Amniotic epithelial cell (primary cell): ENCODE data around the gene ISCA1.

Experiments
- DNase-seq: peaks from one replicate; pipeline ENCODE4 v3.0.0-alpha.2; 2010; ENCODE audit warnings: low read depth

ISCA1 gene

DNA sequence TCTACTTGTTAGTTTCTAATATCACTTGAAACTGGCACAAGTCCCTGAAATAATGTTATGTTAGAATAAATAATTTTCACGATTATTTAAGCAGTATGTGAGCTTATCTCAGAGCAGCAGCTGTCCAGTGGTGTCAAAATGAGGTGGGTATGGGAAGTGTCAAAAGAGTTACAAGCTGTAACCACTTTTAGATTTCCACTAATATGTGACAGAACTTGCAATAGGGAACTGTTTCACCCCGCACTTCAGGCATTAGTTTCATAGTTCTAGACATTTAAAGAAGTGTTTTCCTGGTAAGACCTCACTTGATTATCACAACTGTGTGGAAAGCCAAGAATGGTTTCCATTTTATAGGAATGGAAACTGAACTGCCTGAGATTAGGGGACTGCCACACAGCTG, 2.9 kb upstream of the ISCA1 start:
- no peak for DNase-seq

DNA sequence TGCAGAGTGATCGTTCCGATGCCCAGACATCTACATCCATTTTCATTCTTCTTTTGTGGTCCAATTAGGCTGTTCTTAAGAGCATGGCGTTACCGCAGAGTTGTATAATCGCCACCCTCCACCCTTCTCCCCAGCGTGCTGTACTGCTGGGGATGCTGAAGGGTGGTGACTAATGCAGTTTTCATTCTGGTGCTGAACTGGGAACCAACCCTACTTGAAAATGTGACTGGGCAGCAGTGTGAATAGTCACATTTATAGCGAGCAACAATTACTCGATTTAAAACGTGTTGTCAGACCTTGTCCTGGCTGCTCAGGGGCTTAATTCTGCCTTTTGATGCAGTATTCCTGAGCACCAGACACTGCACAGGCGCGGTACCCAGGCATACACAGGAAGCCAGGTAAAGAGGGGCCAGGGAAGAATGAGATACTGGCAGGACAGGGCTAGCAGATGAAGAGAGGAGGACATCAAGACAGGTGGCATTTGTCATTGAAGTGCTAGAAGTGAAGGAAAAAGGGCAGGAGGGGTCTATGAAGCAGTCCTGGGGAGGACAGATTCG, 719 bp upstream of the ISCA1 start:
- DNase-seq = peak; percentile 89

DNA sequence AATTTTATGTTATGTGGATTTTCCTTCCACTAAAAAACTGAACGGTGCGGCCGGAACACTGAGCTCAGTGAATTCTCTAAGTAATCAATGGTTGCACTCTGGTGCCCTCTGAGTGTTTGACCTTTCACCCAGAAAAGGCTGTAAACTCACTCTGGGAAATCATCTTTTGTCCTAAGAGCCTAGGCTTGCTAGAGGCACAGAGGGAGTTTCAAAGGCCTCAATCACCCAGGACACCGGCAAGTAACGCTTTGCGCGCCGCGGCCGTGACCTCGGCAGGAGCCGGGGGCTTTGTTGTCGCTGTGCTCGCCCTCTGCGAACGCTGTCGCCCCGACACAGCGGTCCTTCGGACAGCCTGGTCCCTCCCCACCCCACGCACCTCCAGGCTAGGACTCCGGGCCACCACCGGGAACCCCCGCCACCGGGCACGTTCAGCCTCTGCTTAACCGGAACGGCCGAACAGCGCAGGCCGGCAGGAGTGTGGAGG, 703 bp downstream of the ISCA1 start:
- DNase-seq = peak; percentile 11

DNA sequence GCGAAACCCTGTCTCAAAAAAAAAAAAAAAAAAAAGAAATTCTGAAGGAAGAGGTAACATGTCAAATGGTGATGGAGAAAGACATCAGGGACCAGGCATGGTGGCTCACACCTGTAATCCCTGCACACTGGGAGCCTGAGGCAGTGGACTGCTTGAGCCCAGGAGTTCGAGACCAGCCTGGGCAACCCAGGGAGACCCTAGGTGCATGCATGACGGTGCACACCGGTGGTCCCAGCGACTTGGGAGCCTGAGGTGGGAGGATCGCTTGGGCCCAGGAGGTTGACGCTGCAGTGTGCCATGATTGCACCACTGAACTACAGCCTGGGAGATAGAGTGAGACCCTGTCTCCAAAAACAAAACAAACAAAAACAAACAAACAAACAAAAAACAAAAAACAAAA, 1.8 kb downstream of the ISCA1 start:
- no peak for DNase-seq

DNA sequence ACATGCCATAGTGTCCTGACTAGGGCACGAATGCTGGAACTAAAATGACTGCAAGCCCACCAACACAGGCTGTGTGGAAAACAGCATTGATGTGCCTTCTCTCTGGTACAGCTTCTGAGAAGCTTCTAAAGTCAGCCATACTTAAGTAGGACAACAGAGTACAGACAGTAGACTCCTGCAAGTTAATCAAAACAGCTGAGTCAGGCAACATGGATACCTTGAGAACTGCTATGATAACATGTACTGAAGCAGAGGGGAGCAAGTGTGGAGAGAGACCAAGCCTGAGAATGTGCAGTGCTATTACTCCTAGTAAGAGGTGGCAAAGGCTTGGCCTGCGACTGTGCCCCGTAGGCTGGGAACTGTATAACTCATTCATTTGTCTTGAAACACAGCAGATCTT, 2.5 kb downstream of the ISCA1 start:
- DNase-seq = peak; percentile 36

DNA sequence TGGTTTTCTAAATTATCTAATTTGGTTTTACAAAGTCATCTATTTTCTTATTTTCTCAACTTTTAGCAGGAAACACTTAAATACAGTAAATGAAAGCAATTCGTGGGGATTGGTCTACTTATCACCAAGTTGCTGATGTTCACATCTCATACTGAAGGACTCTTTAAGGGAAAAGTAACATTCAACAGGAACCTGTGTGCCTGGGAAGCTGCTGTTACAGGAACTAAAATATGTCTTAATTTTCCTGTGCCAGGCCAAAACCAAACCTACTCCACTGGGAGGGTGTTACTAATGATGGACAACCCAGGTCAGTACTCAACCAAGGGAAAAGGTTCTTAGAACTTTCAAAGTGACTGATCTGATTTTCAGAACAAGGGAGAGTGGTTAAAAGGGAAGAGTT, 5.3 kb downstream of the ISCA1 start:
- DNase-seq = no peak

DNA sequence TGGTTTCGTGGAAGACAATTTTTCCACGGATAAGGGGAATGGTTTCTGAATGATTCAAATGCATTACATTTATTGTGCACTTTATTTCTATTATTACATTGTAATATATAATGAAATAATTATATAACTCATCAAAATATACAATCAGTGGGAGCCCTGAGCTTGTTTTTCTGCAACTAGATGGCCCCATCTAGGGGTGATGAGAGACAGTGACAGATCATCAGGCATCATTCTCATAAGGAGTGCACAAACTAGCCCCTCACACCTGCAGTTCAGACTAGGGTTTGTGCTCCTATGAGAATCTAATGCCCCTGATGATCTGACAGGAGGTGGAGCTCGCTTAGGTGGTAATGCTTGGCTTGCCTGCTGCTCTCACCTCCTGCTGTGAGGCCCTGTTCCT, 6.4 kb downstream of the ISCA1 start:
- DNase-seq = peak; percentile 15

DNA sequence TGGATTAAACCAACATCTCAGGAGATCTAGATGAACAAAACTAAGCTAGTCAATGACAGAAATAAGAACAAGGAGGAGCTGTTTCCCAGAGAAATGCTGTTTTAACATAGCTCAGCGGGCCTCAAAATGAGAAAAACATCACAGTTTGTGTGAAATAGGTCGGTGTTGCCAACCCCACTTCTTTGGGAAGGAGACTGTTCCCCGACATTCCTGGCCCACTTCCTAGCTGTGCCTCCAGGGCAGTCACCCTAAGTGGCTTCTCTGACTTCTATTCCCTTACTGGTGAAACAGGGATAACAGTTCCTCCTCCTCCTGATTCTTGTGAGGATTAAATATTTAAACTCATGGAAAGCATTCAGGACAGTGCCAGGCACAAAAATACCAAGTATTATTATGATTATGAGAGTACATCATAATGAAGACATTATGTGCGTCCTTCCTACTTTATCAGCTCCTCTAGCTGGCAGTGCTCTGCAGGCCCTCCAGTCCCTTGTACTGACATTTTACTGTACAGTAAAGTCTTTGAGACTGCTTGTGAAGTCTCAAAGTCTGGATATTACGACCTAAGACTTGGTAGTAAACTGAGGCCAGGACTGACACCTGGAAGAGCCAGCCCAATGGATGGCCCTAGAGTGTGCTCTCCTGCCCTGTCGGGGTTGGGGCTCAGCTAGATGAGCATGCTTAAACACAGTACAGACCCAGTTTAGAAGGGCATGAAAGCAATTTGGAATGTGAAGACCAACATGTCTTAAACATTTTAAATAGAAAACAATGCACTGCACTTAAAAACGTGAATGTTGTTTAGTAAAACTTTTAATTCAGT, 7.3 kb downstream of the ISCA1 start:
- DNase-seq = no peak

DNA sequence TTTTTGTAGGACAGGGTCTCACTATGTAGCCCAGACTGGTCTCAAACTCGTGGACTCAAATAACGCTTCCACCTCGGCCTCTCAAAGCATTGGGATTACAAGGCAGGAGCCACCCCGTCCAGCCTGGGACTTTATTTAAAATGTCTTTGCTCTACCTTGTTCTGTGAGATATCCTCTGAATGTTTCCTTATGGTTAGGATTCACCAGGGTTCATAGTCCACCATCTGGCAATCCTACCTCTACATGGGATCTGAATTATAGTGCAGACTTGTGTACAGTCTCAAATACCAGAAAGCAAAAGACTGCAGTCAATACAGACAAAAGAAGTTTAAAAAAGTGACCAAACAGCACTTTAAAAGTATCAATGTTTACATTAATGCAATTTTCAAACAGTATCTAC, 10.1 kb downstream of the ISCA1 start:
- no peak for DNase-seq

DNA sequence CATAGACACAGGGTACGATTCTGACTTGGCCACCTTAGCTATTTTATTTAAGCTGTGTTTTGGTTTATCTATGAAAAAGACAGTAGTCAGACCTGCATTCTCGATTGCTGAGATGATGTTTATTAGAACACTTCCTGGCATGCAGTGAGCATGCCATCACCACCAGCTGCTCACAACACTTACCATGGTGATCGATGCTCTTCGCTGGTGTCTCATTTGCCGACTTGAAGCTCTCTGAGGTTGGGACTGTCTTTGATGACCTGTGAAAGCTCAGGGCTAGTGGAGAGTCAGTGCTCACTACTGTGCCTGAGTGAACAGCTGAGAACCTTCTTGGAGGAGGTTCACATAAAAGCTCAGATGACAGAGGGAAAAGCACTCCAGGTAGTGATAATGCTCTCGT, 18.5 kb downstream of the ISCA1 start:
- no peak for DNase-seq

DNA sequence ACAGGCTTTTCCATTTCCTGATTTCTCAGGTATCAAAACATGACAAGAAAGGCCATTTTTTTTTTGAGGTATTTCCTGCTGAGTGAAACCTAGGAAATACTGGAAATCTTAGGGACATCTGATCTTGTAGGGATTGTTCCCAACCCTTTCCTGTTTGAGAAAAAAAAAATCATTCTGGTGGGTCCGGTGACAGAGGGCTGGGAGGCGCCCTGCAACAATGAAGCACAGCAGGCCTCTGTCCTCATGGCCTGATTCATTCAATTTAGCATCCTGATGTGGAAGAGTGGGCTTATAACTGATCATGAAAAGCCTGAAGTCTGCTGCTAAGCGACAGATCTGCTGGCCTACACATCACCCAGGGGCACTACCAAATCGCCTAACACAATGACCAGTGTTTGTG, 19.8 kb downstream of the ISCA1 start:
- no peak for DNase-seq

DNA sequence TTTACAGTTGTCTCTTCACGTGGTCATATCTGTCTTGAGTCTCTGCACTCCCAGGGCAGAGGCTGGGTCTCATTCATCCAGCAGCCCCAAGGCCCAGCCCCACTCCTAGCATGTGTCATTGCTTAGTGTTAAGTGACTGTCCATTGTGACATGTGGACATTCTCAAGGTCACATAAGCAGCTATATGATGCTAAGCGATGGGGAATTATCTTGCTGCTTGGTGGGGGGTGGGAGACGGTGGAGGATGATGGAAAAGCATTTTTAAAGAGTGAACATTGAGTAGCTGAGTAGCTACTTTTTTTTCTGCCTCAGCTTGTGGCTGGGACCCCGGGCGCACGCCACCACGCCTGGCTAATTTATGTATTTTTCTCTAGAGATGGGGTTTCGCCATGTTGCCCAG, 22.8 kb downstream of the ISCA1 start, which contains the start of gene C9orf153:
C9orf153 (minus strand) TSS at position 101 of the 400 bp plus-strand sequence. CDS start 30,054 bp downstream, outside the sequence.
- no peak for DNase-seq

DNA sequence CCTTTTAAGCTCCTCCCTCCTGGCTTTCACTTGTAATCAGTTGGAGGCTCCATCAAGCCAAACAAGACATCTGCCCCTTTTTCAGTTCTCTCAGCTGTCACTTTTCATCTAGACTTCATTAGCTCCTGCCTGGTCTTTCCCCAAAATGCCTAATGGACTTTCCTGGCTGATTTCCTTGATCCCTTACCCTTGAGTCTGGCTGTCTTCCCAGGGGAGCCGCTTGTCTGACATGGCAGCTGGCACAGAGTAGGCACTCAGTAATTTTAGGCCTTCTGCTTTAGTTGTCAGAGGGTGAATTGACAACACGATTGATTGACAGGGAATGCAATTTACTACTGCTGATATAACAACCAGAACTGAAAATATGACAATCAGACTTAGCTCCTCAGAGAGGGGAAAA, 24.9 kb downstream of the ISCA1 start:
- DNase-seq = no peak

DNA sequence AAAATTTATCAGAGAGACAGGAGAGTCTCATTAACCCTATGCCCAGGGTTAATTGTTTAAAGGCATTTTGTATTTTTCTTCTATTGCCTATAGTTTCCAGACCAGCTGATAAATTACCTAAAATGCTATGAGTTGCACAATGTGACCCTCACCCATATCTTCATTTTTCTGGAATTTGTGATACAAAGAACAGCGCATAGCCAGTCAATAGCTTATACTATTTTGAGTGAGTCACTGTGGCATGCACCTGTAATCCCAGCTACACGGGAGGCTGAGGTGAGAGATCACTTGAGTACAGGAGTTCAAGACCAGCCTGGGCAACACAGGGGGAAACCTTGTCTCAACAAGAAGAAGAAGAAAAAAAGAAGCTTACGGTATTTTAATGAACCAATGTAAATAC, 25.7 kb downstream of the ISCA1 start:
- no peak for DNase-seq

DNA sequence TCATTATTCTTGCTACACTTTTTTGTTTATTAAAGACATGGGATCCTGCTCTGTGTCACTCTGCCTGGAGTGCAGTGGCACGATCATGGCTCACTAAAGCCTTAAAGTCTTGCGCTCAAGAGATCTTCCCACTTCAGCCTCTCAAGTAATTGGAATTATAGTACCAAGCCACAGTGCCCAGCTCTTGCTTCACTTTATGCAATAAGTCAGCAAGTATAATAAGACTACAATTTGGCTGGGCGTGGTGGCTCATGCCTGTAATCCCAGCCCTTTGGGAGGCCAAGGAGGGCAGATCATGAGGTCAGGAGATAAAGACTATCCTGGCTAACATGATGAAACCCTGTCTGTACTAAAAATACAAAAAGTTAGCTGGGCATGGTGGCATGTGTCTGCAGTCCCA, 28.8 kb downstream of the ISCA1 start:
- no peak for DNase-seq

DNA sequence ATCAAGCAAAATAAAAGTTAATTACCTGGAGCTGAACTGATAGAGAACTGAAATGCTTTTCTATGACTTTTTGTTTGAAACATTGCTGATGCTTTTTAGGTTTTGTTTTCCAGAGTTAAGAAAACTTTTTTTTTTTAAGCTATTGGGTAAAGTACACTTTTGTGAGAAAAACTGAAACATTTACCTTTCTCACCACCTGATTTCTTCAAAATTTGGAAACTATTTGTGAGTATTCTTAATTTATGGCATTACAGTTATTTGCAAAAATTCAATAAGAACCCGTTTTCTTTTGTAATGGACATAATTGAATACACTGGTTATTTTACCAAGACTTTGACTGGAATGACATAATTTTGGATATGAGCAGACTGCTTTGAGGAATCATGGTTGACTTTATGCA, 29.5 kb downstream of the ISCA1 start:
- DNase-seq = peak; percentile 11

DNA sequence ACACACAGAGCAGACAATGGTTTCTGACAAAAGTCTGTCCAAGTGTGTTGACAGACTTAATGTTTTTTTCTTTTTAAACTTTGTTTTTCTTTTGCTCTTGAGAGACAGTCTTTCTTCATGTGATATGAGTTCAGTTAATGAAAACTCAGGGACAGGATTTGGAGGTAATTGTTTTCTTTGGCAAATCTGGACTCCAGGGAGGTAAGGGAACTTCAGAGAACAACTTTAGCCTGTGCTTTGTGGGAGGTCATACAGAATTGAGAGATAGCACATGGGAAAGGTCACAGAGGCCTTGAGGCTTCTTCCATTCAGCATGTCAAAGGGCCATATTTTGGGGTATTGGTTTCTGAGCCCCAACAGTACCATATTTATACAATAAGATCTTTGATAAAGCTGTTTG, 32.2 kb downstream of the ISCA1 start:
- DNase-seq = no peak

DNA sequence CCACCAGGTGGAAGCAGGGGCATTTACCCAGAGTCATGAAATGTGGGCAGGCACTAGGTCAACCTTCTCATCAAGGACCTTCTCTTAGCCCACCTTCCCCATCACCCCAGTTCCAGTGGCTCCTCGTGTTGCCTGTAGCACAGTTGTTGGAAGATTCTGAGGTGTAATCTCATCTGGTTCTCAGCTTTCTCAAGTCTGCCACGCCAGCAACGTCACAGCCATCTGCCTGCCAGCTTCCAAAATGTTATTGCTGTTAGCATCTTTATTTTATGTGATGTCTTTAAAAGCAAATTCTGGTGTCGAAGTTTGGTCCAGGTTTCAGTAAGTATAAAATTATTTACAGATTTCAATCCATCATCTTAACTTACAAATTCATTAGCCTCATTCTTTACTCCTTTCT, 33.6 kb downstream of the ISCA1 start:
- DNase-seq = no peak

DNA sequence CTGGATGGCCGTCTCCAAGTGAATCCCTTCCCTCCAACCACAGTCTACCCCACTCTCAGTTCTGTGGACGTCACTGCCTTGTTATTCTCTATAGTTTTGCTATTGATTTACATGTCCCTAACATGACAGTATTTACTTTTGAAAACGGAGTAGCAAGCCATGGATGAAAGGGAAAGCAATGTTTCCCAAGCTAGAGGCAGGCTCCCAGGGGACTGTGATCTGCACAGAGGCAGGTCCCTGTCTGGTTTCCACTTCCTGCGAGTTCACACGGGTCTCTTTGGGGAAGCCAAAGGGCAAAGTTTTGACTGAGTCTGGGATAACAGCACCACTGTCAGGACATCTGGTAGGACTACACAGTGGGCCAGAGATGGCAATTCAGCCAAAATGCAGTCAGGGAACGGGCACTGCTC, 35.6 kb downstream of the ISCA1 start:
- DNase-seq = no peak

DNA sequence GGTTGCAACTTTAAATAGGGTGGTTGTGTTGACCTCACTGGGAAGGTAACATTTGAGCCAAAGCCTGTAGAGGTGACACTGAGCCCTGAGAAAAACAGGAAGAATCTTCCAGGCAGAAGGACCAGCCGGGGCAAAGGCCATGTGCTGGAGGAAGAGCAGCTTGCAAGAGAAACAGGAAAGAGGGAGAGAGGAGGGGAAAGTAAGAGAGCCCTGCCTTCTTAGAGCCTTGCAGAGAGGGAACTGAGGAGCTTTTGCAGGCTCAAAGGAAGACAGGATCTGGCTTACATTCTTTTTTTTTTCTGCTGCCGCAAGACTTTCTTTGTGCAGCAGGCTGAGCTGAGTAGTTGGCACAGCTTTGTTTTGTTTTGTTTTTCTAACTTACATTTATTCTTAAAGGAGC, 40.3 kb downstream of the ISCA1 start:
- DNase-seq = peak; percentile 14

DNA sequence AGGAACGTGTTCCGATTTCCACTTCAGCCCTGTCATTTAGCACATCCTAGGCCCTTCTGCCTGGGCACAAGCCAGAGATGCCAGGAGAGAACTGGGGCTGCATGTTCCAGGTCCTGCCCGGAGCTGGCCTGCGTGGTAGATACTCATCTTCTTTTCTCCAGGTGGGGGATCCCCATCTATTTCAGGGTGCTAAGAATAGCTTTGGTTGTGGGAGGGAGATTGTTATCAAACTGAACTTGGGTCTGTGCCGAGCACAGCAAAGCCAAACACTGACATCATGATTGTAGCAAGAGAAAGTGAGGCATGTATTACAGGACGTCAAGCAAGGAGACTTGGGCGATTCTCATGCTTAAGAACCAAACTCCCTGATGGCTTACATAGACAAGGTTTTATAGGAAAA, 41.1 kb downstream of the ISCA1 start:
- peak; percentile 55 for DNase-seq

DNA sequence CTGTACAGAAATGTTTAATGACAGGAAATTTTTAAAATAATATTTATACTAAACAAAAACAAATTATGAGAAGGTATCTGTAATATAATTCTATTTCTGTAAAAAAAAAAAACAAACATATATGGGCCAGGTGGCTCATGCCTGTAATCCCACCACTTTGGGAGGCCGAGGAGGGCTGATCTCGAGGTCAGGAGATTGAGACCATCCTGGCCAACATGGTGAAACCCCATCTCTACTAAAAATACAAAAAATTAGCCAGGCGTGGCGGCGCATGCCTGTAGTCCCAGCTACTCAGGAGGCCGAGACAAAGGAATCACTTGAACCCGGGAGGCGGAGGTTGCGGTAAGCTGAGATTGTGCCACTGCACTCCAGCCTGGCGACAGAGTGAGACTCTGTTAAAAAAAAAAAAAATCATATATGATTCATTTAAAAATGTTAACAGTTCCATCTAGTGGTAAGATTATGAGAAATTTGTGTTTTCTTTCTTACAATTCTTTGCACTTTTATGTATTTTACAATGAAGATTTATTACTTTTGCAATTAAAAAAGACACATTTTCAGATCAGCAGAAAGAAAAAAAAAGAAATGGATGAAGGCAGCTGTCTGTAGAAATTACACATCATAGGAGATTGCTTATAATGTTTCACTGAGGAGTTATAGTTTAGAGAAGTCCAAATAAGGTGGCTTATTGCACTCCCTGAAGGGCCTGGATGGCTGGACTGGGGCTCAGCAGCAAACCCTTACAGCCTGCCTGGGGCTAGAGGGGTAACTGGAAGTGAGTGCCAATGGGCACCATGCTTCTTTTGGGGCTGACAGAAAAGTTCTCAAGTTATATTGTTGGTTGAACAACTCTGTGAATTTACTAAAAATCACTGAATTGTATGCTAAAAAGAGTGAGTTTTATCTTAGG, 43.2 kb downstream of the ISCA1 start:
- DNase-seq = no peak

DNA sequence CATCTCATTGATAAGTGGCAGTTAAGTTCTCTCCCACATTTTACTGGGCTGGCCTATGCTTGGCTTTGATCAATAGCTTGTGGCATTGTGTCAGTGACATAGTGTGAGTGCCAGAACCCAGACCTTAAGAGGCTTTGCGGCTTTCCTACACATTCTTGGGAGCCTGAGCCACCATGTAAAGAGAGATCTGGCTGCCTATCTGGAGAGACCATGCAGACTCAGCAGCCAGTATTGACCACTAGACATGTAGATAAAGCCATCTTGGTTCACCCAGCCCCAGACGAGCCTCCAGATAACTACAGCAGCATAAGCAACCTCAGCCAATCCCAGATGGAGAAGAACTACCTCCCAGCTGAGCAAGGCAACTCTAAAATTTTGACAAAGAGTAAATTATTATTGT, 51.5 kb downstream of the ISCA1 start:
- DNase-seq = no peak
